ENCODE results near the gene SEPTIN7. TPM values are rescaled to one million over a fixed set of nuclear protein-coding genes. Genes with fewer than 3 reads are reported as not detected.

The SEPTIN7 gene
- total RNA-seq, 3 donors from 2014 or later (not counting 1 experiment from before 2014, with no cell fraction given) = 367 to 422 (median 383) TPM

DNA sequence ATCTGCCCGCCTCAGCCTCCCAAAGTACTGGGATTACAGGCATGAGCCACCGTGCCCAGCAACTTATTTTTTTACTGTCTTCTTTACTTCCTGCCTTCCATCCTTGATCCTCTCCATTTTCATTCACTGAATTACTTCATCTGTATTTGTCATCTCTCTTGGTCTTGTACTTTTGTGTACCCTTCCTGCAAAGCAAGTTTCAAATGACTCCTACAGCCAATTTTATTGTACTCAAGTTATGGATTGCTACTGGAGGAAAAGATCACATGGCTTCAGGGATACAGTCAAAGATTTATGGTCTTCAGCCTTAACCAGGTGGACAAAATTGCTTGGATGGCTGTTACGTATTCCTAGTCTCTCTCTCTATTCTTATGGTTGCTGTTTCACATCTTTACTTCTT, 22.6 kb downstream of the SEPTIN7 start:
- Mint-ChIP-seq H3K9me3 (peaks cover 0 to 2% of the 10 kb centered on the region in 2 donors), H3K27me3 (ENCODE audit: low read depth in 2 of 2) (no peaks in the 10 kb centered on the region), H3K36me3 (no peaks in the 10 kb centered on the region), H3K4me1 (peaks cover 32 to 33% of the 10 kb centered on the region in 2 donors), H3K4me3 (no peak overlapping the region), H3K27ac (no peak overlapping the region)
- no peak for ATAC-seq
- Histone ChIP-seq H3K4me1 (ENCODE audit: control insufficient read depth, insufficient read depth, low read length) (peaks cover 17% of the 10 kb centered on the region), H3K27ac (ENCODE audit: low read length) (no peak overlapping the region), H3K36me3 (ENCODE audit: control insufficient read depth, insufficient read depth, low read length) (peaks cover 2% of the 10 kb centered on the region), H3K9me3 (ENCODE audit: control insufficient read depth, insufficient read depth, low read length) (peaks cover 4% of the 10 kb centered on the region), H3K27me3 (ENCODE audit: control insufficient read depth, insufficient read depth, low read length) (no peaks in the 10 kb centered on the region), H3K4me3 (ENCODE audit: low read length) (no peak overlapping the region)
- WGBS (ENCODE audit: insufficient coverage) = 78% methylated on average over 3 of the region's 3 CpGs
- TF ChIP-seq, protein P1, sequence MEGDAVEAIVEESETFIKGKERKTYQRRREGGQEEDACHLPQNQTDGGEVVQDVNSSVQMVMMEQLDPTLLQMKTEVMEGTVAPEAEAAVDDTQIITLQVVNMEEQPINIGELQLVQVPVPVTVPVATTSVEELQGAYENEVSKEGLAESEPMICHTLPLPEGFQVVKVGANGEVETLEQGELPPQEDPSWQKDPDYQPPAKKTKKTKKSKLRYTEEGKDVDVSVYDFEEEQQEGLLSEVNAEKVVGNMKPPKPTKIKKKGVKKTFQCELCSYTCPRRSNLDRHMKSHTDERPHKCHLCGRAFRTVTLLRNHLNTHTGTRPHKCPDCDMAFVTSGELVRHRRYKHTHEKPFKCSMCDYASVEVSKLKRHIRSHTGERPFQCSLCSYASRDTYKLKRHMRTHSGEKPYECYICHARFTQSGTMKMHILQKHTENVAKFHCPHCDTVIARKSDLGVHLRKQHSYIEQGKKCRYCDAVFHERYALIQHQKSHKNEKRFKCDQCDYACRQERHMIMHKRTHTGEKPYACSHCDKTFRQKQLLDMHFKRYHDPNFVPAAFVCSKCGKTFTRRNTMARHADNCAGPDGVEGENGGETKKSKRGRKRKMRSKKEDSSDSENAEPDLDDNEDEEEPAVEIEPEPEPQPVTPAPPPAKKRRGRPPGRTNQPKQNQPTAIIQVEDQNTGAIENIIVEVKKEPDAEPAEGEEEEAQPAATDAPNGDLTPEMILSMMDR (IDR thresholded peaks at IDR 0.05) = no peak
- intact Hi-C loops (cut with micrococcal nuclease) = no loop called here
- DNase-seq = no peak

DNA sequence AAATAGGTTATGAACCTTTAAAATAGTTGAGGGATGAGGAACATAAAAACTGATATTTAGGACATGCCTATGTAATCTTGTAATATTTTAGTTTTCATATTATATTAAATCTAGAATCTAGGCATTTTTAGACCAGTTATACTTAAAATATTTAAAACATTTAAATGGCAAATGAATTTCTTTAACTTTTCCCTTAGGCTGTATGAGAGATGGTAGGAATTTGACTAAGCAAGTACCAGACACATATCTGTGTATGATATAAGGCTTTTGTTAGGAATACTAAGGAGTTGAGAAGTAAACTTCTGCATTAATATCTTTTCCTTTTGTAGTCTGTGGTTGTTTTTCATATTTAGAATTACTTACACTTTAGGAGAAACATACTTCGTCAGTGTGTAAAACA, 25.1 kb downstream of the SEPTIN7 start:
- DNase-seq = no peak
- H3K4me1 ChIP-seq (ENCODE audit: control insufficient read depth, insufficient read depth, low read length) = peaks cover 25% of the 10 kb centered on the region
- no peaks in the 10 kb centered on the region for H3K27me3 ChIP-seq (ENCODE audit: control insufficient read depth, insufficient read depth, low read length)
- H3K27ac ChIP-seq (ENCODE audit: low read length) = no peak overlapping the region
- ATAC-seq = no peak
- intact Hi-C loops (cut with micrococcal nuclease) = no loop called here
- no peak overlapping the region for H3K4me3 ChIP-seq (ENCODE audit: low read length)
- Mint-ChIP-seq H3K4me3 (no peak overlapping the region), H3K27me3 (ENCODE audit: low read depth in 2 of 2) (no peaks in the 10 kb centered on the region), H3K9me3 (no peaks in the 10 kb centered on the region), H3K4me1 (peaks cover 34 to 37% of the 10 kb centered on the region in 2 donors), H3K27ac (no peak overlapping the region), H3K36me3 (no peaks in the 10 kb centered on the region)
- H3K36me3 ChIP-seq (ENCODE audit: control insufficient read depth, insufficient read depth, low read length) = peaks cover 6% of the 10 kb centered on the region
- peaks cover 1% of the 10 kb centered on the region for H3K9me3 ChIP-seq (ENCODE audit: control insufficient read depth, insufficient read depth, low read length)
- no CpG with 5 or more reads among the region's 1 CpG for WGBS (ENCODE audit: insufficient coverage)
- TF ChIP-seq, protein P1 (IDR thresholded peaks at IDR 0.05) = no peak

DNA sequence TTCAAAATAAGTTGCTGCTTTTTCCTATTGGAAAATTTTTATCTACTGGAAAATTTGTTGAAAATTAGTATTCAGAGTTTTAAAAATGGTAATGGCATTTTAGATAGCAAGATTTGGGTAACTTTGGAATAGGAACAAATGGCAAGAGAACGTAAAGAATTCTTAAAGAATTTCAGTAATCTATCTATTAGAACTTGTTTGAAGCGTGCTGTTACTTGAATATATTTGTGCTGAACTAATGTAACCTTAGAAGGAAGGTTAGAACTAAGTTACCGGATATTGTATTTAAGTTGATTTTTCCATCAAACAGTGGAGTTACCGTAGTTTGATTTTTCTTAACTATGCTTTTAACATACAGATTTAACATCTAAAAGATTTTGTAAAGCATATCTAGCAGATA, 25.9 kb downstream of the SEPTIN7 start:
- no peaks in the 10 kb centered on the region for H3K9me3 ChIP-seq (ENCODE audit: control insufficient read depth, insufficient read depth, low read length)
- no peaks in the 10 kb centered on the region for H3K27me3 Mint-ChIP-seq (ENCODE audit: low read depth in 2 of 2)
- no peak for DNase-seq
- peaks cover 23% of the 10 kb centered on the region for H3K4me1 ChIP-seq (ENCODE audit: control insufficient read depth, insufficient read depth, low read length)
- TF ChIP-seq, protein P1 (IDR thresholded peaks at IDR 0.05) = no peak
- no peaks in the 10 kb centered on the region for H3K27me3 ChIP-seq (ENCODE audit: control insufficient read depth, insufficient read depth, low read length)
- H3K4me3 Mint-ChIP-seq = no peak overlapping the region
- peaks cover 9% of the 10 kb centered on the region for H3K36me3 ChIP-seq (ENCODE audit: control insufficient read depth, insufficient read depth, low read length)
- no peak for ATAC-seq
- H3K4me1 Mint-ChIP-seq = peaks cover 41 to 44% of the 10 kb centered on the region in 2 donors
- no peaks in the 10 kb centered on the region for H3K9me3 Mint-ChIP-seq
- no peaks in the 10 kb centered on the region for H3K36me3 Mint-ChIP-seq
- WGBS (ENCODE audit: insufficient coverage) = 100% methylated on average over 1 of the region's 4 CpGs
- no peak overlapping the region for H3K27ac ChIP-seq (ENCODE audit: low read length)
- no peak overlapping the region for H3K27ac Mint-ChIP-seq
- intact Hi-C loops (cut with micrococcal nuclease) = no loop called here
- no peak overlapping the region for H3K4me3 ChIP-seq (ENCODE audit: low read length)

DNA sequence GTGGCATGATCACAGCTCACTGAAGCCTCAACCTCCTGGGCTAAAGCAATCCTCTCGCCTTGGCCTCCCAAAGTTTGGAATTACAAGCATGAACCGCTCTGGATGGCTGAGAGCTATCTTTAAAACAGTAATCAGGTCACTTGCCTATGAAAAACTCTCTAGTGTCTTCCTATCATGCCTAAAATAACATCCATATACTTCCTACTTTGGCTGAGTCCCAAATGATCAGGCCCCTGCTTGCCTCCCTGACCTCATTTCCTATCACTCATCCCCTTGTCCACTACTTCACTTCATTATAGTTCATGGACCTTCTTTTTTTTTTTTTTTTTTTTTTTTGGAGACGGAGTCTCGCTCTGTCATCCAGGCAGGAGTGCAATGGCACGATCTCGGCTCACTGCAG, 28.0 kb downstream of the SEPTIN7 start:
- H3K36me3 Mint-ChIP-seq = no peaks in the 10 kb centered on the region
- H3K27me3 Mint-ChIP-seq (ENCODE audit: low read depth in 2 of 2) = no peaks in the 10 kb centered on the region
- H3K27ac ChIP-seq (ENCODE audit: low read length) = no peak overlapping the region
- no peak for ATAC-seq
- no peak overlapping the region for H3K4me3 Mint-ChIP-seq
- H3K4me3 ChIP-seq (ENCODE audit: low read length) = no peak overlapping the region
- H3K9me3 ChIP-seq (ENCODE audit: control insufficient read depth, insufficient read depth, low read length) = no peaks in the 10 kb centered on the region
- peaks cover 56% of the 10 kb centered on the region in 2 donors for H3K4me1 Mint-ChIP-seq
- intact Hi-C loops (cut with micrococcal nuclease) = no loop called here
- H3K4me1 ChIP-seq (ENCODE audit: control insufficient read depth, insufficient read depth, low read length) = peaks cover 10% of the 10 kb centered on the region
- no peak for DNase-seq
- TF ChIP-seq, protein P1 (IDR thresholded peaks at IDR 0.05) = no peak
- H3K27ac Mint-ChIP-seq = peak overlapping the region; percentile 62 to 65
- no peaks in the 10 kb centered on the region for H3K9me3 Mint-ChIP-seq
- H3K27me3 ChIP-seq (ENCODE audit: control insufficient read depth, insufficient read depth, low read length) = no peaks in the 10 kb centered on the region
- 97% methylated on average over 6 of the region's 6 CpGs for WGBS (ENCODE audit: insufficient coverage)
- H3K36me3 ChIP-seq (ENCODE audit: control insufficient read depth, insufficient read depth, low read length) = peaks cover 21% of the 10 kb centered on the region
